NB4 (cell line): Measurements from ENCODE around the gene RAI14.
"Not testable (repeated sequence)": the region's sequence is repeated elsewhere in the genome, so short reads cannot be mapped to it uniquely, and the experiment has no call there.

ENCODE experiments used
- DNase-seq: peaks from one replicate; pipeline ENCODE4 v3.0.0; 2010; ENCODE audit warnings: low read depth
- H3K4me3 ChIP-seq: one replicate; pipeline ENCODE4 v1.5.1; 2011; ENCODE audit warnings: mild to moderate bottlenecking, low read depth, low read length, moderate library complexity
- MAX ChIP-seq: IDR thresholded peaks from 2 replicates; pipeline ENCODE4 v1.6.1; 2011; ENCODE audit warnings: low read depth, low read length
- MYC ChIP-seq: IDR thresholded peaks from 2 replicates; pipeline ENCODE4 v1.6.1; 2011; ENCODE audit warnings: low read depth, low read length
- POLR2A ChIP-seq: IDR thresholded peaks from 2 replicates; pipeline ENCODE4 v1.6.1; 2011; ENCODE audit warnings: mild to moderate bottlenecking; ENCODE audit not compliant: insufficient read length; ENCODE audit errors: extremely low read depth
- TF ChIP-seq, protein P1 (sequence below): IDR thresholded peaks from one replicate; pipeline ENCODE4 v1.5.1; 2012; ENCODE audit warnings: low read depth, low read length

Gene RAI14

DNA sequence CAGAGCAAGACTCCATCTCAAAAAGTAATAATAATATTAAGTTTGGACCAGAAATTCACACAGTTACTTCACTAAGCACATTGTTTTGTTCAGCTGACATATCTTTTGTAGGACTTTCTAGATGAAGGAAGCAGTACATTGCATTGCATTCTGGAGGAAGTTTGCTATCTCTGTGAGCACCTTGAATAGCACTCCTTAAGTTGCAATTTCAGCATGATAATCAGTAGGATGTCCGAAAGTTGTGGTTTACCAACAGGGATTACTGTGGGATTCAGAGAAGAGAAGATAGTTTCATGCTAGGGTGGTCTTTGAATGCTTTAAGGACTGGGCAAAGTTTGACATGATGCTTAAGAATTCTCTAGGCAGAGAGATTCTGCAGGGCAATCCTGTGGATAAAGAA lies 164.5 kb downstream of the RAI14 start:
- no peak overlapping the region for H3K4me3 ChIP-seq
- TF ChIP-seq MYC (no peak), MAX (no peak), POLR2A (no peak)
- TF ChIP-seq, protein P1, sequence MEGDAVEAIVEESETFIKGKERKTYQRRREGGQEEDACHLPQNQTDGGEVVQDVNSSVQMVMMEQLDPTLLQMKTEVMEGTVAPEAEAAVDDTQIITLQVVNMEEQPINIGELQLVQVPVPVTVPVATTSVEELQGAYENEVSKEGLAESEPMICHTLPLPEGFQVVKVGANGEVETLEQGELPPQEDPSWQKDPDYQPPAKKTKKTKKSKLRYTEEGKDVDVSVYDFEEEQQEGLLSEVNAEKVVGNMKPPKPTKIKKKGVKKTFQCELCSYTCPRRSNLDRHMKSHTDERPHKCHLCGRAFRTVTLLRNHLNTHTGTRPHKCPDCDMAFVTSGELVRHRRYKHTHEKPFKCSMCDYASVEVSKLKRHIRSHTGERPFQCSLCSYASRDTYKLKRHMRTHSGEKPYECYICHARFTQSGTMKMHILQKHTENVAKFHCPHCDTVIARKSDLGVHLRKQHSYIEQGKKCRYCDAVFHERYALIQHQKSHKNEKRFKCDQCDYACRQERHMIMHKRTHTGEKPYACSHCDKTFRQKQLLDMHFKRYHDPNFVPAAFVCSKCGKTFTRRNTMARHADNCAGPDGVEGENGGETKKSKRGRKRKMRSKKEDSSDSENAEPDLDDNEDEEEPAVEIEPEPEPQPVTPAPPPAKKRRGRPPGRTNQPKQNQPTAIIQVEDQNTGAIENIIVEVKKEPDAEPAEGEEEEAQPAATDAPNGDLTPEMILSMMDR, result no peak
- DNase-seq, result no peak

- DNase-seq, result no peak
- no peak overlapping the region for H3K4me3 ChIP-seq
- TF ChIP-seq, protein P1, result no peak
- TF ChIP-seq MAX (no peak), MYC (no peak), POLR2A (no peak)
Measured at GRCh38 chr5:34822956-34823715, 167.0 kb downstream of the RAI14 start.

- TF ChIP-seq MAX (no peak), MYC (no peak), POLR2A (no peak)
- TF ChIP-seq, protein P1, result no peak
- no peak overlapping the region for H3K4me3 ChIP-seq
Measured at GRCh38 chr5:34826347-34826746, 170.2 kb downstream of the RAI14 start.

GRCh38 chr5:34827588-34828506 lies 171.7 kb downstream of the RAI14 start:
- TF ChIP-seq POLR2A, result no peak
- no peak for TF ChIP-seq MAX
- no peak for TF ChIP-seq MYC
- TF ChIP-seq, protein P1, result no peak
- DNase-seq, result peak; percentile 3
- no peak overlapping the region for H3K4me3 ChIP-seq

More at GRCh38 chr5:34826347-34826746, 170.2 kb downstream of the RAI14 start:
- no peak for DNase-seq

- DNase-seq, H3K4me3 ChIP-seq: not testable (repeated sequence)
Measured at GRCh38 chr5:34830827-34831226, 174.7 kb downstream of the RAI14 start.

DNA sequence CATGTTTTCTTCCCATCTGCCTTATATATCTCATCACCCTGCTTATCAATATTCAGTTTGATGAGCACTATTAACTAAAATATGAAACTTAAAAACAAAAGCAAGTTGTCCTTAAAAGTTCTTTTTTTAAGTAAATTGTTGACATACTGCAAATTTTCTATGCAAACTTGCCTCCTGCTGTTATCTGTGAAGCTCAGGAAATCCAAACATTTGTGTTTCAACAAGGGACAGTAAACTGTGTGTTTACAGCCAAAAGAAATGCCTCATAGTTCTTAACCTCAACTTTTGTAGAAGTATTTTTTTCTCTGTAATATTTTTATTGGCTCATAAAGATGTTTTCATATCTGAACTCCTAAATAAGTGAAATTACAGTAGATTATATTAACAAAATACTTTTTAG lies 175.2 kb downstream of the RAI14 start:
- no peak overlapping the region for H3K4me3 ChIP-seq
- no peak for DNase-seq

More for the DNA sequence above, 175.2 kb downstream of the RAI14 start:
- TF ChIP-seq MYC, result no peak
- TF ChIP-seq, protein P1, result no peak
- no peak for TF ChIP-seq POLR2A
- no peak for TF ChIP-seq MAX
